SK-N-SH (cell line): ENCODE data around the gene CDKAL1.
"Not testable (repeated sequence)": the region's sequence is repeated elsewhere in the genome, so short reads cannot be mapped to it uniquely, and the experiment has no call there.

Experiments
- EP300 ChIP-seq, 2 experiments: IDR thresholded peaks; 2 replicates each; pipeline versions ENCODE4 v1.4.0 to v1.6.1; 2012; ENCODE audit warnings: borderline replicate concordance in 1 of 2, low read depth in 1 of 2, low read length in 1 of 2
- NRF1 ChIP-seq: IDR thresholded peaks from 2 replicates; pipeline ENCODE4 v1.6.1; 2012; ENCODE audit warnings: low read depth, mild to moderate bottlenecking, low read length
- TF ChIP-seq, protein P1 (sequence below): fragments of 200-600 bp; sonication (generic); IDR thresholded peaks from 2 replicates; pipeline ENCODE4 v1.6.1; 2017; ENCODE audit warnings: antibody characterized with exemption, mild to moderate bottlenecking, moderate library complexity
- TF ChIP-seq, protein P2 (sequence below): IDR thresholded peaks from 2 replicates; pipeline ENCODE4 v1.4.0; 2012; ENCODE audit warnings: low read depth
- TF ChIP-seq, protein P3 (sequence below): IDR thresholded peaks from 2 replicates; pipeline ENCODE4 v1.6.1; 2012; ENCODE audit warnings: mild to moderate bottlenecking, low read depth, low read length, moderate library complexity

DNA sequence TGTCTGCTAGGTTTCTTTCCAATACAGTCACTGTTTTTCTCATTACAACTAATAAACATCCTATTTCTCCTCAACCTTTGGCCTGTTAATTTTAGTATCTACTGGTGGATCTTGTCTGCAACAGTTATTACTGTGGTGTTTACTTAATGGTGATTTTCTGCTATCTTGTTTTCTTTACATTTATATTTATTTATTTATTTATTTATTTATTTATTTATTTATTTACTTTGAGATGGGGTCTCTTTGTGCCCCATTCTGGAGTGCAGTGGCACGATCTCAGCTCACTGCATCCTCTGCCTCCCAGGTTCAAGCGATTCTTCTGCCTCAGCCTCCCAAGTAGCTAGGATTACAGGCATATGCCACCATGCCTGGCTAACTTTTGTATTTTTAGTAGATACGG is 15.1 kb downstream of the CDKAL1 start:
- TF ChIP-seq, protein P1, sequence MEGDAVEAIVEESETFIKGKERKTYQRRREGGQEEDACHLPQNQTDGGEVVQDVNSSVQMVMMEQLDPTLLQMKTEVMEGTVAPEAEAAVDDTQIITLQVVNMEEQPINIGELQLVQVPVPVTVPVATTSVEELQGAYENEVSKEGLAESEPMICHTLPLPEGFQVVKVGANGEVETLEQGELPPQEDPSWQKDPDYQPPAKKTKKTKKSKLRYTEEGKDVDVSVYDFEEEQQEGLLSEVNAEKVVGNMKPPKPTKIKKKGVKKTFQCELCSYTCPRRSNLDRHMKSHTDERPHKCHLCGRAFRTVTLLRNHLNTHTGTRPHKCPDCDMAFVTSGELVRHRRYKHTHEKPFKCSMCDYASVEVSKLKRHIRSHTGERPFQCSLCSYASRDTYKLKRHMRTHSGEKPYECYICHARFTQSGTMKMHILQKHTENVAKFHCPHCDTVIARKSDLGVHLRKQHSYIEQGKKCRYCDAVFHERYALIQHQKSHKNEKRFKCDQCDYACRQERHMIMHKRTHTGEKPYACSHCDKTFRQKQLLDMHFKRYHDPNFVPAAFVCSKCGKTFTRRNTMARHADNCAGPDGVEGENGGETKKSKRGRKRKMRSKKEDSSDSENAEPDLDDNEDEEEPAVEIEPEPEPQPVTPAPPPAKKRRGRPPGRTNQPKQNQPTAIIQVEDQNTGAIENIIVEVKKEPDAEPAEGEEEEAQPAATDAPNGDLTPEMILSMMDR: not testable (repeated sequence)
- TF ChIP-seq, protein P2, sequence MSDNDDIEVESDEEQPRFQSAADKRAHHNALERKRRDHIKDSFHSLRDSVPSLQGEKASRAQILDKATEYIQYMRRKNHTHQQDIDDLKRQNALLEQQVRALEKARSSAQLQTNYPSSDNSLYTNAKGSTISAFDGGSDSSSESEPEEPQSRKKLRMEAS: not testable (repeated sequence)
- not testable (repeated sequence) for TF ChIP-seq NRF1; EP300 (IDR thresholded peaks at IDR 0.05; ENCODE audit: borderline replicate concordance in 1 of 2, low read depth in 1 of 2, low read length in 1 of 2)
- TF ChIP-seq, protein P3, sequence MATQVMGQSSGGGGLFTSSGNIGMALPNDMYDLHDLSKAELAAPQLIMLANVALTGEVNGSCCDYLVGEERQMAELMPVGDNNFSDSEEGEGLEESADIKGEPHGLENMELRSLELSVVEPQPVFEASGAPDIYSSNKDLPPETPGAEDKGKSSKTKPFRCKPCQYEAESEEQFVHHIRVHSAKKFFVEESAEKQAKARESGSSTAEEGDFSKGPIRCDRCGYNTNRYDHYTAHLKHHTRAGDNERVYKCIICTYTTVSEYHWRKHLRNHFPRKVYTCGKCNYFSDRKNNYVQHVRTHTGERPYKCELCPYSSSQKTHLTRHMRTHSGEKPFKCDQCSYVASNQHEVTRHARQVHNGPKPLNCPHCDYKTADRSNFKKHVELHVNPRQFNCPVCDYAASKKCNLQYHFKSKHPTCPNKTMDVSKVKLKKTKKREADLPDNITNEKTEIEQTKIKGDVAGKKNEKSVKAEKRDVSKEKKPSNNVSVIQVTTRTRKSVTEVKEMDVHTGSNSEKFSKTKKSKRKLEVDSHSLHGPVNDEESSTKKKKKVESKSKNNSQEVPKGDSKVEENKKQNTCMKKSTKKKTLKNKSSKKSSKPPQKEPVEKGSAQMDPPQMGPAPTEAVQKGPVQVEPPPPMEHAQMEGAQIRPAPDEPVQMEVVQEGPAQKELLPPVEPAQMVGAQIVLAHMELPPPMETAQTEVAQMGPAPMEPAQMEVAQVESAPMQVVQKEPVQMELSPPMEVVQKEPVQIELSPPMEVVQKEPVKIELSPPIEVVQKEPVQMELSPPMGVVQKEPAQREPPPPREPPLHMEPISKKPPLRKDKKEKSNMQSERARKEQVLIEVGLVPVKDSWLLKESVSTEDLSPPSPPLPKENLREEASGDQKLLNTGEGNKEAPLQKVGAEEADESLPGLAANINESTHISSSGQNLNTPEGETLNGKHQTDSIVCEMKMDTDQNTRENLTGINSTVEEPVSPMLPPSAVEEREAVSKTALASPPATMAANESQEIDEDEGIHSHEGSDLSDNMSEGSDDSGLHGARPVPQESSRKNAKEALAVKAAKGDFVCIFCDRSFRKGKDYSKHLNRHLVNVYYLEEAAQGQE: not testable (repeated sequence)
